ENCODE results near the gene CTDSP1.

Gene CTDSP1

GRCh38 chr2:218398437-218399390, 954 bp upstream of the CTDSP1 start:
- DNase-seq = peak in 45 of 56 donors; percentile 25 to 80 (median 55)

- peak in 14 of 56 donors; percentile 18 to 55 (median 49) for DNase-seq
Observed at GRCh38 chr2:218400167-218400929, 680 bp downstream of the CTDSP1 start.

GRCh38 chr2:218400930-218401881, 1.5 kb downstream of the CTDSP1 start:
- no peak for DNase-seq

GRCh38 chr2:218401890-218402289, 2.2 kb downstream of the CTDSP1 start:
- DNase-seq = no peak

DNA sequence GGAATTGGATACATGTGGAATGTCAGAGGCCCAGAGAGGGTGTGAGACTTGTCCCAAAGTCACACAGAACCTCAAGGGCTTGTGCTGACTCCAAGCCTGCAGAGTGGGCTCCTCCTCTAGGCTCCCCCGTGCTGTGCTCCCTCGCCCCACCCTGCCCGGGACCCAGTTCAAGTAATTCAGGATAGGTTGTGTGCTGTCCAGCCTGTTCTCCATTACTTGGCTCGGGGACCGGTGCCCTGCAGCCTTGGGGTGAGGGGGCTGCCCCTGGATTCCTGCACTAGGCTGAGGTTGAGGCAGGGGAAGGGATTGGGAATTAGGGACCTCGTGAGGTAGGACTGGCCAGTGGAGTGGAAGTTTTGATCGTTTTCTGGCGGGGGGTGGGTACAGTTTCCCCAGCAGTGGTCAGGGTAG, 2.8 kb downstream of the CTDSP1 start:
- no peak for DNase-seq

- DNase-seq = no peak
Observed at GRCh38 chr2:218402911-218403411, 3.3 kb downstream of the CTDSP1 start.

DNA sequence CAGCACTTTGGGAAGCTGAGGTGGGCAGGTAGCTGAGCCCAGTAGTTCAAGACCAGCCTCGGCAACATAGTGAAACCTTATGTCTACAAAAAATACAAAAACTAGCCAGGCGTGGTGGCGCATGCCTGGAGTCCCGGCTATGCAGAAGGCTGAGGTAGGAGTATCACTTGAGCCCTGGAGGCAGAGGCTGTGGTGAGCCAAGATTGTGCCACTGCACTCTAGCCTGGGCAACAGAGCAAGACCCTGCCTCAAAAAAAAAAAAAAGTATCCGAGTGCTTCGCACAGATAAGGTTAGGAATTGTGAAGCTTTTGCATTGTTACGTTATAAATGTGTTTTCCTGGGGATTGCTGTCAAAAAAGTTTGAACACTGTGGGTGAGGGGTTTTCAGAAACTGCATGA, 4.1 kb downstream of the CTDSP1 start:
- DNase-seq = no peak

GRCh38 chr2:218404351-218405085, 4.8 kb downstream of the CTDSP1 start:
- DNase-seq = no peak

DNA sequence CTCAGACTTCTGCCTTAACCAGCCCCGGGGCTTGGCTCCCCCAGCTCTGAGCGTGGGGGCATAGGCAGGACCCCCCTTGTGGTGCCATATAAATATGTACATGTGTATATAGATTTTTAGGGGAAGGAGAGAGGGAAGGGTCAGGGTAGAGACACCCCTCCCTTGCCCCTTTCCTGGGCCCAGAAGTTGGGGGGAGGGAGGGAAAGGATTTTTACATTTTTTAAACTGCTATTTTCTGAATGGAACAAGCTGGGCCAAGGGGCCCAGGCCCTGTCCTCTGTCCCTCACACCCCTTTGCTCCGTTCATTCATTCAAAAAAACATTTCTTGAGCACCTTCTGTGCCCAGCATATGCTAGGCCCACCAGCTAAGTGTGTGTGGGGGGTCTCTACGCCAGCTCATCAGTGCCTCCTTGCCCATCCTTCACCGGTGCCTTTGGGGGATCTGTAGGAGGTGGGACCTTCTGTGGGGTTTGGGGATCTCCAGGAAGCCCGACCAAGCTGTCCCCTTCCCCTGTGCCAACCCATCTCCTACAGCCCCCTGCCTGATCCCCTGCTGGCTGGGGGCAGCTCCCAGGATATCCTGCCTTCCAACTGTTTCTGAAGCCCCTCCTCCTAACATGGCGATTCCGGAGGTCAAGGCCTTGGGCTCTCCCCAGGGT, 5.5 kb downstream of the CTDSP1 start:
- DNase-seq = no peak

DNA sequence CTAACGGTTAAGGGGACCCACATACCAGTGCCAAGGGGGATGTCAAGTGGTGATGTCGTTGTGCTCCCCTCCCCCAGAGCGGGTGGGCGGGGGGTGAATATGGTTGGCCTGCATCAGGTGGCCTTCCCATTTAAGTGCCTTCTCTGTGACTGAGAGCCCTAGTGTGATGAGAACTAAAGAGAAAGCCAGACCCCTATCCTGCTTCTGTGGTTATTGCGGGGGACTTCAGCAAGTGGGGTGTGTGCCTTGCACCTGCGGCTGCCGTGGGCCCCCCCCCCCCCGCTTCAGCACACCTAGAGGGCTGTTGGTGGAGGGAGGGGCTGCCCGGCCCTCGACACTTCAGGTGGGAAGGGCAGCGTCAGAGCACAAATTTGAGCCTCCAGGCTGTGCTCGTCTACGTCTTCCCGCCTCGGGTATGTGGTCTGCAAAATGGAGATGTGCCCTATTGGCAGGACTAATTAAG, 6.1 kb downstream of the CTDSP1 start:
- peak in 1 of 56 donors; percentile 60 for DNase-seq

DNA sequence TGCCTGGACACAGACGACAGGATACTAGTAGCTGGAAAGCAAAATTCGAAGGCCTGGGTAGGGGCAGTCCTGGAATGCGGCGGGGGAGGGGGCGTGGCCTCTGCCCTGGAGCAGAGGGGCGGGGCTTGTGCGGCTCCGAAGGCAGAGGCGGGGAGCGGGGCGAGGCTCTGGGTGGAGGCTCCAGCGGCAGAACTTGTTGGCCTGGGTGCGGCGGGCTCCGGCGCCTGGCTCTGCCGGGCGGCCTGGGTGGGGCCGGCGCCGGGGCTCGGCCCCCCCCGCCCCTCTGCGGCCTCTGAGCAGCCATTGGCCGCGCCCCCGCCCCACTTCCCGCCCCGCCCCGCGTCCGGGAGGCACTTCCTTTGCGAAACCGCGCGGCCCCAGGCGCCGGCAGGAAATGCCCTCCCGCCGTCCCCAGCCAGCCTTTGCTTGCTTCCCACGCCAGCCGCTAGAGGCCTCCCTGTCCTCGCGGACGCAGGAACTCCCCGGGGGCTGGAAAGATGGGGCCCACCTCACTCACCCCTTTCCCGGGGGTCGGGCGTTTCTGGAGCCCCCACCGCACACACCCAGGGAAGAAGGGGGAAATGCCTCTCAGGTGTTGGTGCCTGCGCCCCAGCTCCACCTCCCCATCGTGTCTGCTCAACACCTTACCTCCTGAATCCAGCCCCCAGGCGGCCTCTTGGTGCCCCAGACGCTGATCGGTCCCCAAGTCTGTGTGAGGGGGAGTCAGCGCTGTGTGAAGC, 6.7 kb downstream of the CTDSP1 start:
- DNase-seq = peak; percentile 74 to 99 (median 94)

GRCh38 chr2:218406949-218407618, 7.4 kb downstream of the CTDSP1 start:
- DNase-seq = peak in 29 of 56 donors; percentile 15 to 67 (median 46)

DNA sequence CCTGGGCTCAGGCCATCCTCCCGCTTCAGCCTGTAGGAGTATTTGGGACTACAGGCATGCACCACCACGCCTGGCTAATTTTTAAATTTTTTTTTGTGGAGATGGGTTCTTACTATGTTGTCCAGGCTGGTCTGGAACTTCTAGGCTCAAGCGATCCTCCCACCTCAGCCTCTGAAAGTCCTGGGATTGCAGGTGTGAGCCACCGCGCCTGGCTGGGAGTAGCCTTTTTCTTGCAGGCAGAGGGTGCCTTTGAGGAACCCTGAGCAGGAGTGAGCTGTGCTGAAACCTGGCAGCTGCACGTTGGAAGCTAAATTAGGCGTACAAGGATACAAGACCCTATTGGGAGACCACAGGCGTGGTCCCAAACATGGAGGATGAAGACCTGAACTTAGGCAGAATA, 8.0 kb downstream of the CTDSP1 start:
- DNase-seq = no peak

DNA sequence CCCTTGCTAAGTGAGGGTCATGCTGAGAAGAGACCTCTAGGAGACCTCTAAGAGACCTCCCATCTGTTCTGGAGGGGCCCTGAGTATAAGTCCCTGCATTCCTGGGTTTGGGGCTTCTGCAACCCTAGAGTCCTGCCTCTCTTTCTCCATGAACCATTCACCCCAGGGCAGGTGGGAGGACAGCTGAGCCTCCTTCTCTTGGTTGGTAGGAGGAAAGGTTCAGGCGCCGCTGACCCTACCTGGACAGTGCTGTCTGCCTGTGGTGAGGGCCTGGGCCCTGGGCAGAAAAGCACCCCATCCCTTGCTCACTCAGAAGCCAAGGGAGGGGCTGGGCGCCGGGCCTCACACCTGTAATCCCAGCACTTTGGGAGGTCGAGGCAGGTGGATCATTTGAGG, 18.7 kb downstream of the CTDSP1 start:
- DNase-seq = no peak

- DNase-seq = no peak
Observed at GRCh38 chr2:218418717-218419458, 19.2 kb downstream of the CTDSP1 start, which contains the start of gene VIL1. VIL1 (plus strand) TSS chr2:218419123; CDS start chr2:218423779, 4,656 bp downstream.

DNA sequence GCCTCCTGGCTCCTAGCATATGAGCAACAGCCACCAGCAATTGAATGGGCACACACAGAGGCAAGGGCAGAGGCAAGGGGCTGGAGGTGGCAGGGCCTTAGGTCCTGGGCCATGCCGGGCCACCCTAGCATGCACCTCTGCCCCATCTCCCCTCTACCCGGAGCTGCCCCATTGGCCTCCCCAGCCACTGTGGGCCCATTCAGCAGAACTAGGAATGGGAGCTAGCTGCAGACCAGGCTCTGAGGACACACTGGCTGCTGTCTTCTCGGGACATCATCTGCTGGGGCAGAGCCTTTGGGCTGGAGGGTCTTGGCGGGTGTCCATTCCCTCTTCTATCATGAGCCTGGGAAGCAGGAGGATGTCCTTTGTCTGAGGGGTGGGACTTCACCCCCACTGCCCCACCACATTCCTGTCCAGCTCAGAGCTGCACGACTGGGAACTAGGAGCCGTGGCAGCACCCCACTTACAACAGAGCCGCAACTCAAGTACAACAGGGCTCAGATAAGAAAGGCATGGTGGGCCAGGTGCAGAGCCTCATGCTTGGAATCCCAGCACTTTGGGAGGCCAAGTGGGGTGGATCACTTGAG, 20.1 kb downstream of the CTDSP1 start:
- no peak for DNase-seq

- DNase-seq = no peak
Observed at GRCh38 chr2:218421027-218421426, 21.4 kb downstream of the CTDSP1 start.

All from amygdala (tissue), 56 donors.